Prostate gland (tissue), 2 donors: ENCODE results near the gene MT1B.

ENCODE experiments used
- POLR2A ChIP-seq: fragments of 450-650 bp; IDR thresholded peaks from one replicate; pipeline ENCODE4 v1.6.1; 2016; ENCODE audit warnings: antibody characterized with exemption, mild to moderate bottlenecking
- TF ChIP-seq, protein P1 (sequence below), 4 experiments: fragments of 200-600 bp in 2 of 4; fragments of 450-650 bp in 2 of 4; sonication (generic) in 2 of 4; IDR thresholded peaks; 1 replicate in 3 of 4; 2 replicates in 1 of 4; pipeline ENCODE4 v1.5.1; 2016 to 2019; ENCODE audit warnings: antibody characterized with exemption in 4 of 4, mild to moderate bottlenecking in 2 of 4, moderate library complexity in 2 of 4

DNA sequence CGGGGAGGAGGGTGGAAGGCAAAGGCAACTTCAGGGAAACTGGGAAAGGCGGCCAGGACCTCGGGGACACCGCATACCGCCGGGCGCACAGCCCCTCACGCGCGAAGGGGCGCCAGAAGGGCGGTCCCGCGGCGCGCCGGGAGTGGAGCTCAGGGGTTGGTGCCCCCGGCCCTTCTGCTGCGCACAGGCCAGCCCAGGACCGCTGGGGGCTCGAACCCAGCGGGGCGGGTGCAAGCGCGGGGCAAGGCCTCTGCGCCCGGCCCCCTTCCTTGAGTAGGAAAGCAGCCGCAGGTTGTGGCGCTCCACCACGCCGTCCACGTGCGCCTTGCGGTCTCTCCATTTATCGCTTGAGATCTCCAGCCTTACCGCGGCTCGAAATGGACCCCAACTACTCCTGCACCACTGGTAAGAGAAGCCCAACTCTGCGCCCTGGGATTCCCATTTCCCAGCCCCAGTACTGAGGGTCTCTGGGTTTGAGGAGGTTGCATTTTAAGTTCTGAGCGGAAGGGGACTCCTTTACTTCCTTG is 16.2 kb upstream of the MT1B start:
- TF ChIP-seq, protein P1, sequence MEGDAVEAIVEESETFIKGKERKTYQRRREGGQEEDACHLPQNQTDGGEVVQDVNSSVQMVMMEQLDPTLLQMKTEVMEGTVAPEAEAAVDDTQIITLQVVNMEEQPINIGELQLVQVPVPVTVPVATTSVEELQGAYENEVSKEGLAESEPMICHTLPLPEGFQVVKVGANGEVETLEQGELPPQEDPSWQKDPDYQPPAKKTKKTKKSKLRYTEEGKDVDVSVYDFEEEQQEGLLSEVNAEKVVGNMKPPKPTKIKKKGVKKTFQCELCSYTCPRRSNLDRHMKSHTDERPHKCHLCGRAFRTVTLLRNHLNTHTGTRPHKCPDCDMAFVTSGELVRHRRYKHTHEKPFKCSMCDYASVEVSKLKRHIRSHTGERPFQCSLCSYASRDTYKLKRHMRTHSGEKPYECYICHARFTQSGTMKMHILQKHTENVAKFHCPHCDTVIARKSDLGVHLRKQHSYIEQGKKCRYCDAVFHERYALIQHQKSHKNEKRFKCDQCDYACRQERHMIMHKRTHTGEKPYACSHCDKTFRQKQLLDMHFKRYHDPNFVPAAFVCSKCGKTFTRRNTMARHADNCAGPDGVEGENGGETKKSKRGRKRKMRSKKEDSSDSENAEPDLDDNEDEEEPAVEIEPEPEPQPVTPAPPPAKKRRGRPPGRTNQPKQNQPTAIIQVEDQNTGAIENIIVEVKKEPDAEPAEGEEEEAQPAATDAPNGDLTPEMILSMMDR (IDR thresholded peaks at IDR 0.05), result no peak
- no peak for TF ChIP-seq POLR2A
